Activated T-helper 17 cell treated with anti-CD3 and anti-CD28 coated beads, Interleukin-2, amount 50 U/mL, for 72 hours (primary cell): ENCODE results near the gene FGF7. TPM values are rescaled to one million over a fixed set of nuclear protein-coding genes. Genes with fewer than 3 reads are reported as not detected.
"Not testable (repeated sequence)": the region's sequence is repeated elsewhere in the genome, so short reads cannot be mapped to it uniquely, and the experiment has no call there.

ENCODE experiments used
- ATAC-seq: fragments of 150-1000 bp; cut with Tn5 transposase; replicated peaks from 2 replicates; pipeline ENCODE4 v1.10.0; 2021; ENCODE audit warnings: mild to moderate bottlenecking, moderate library complexity
- H3K27ac Mint-ChIP-seq: one replicate; pipeline ENCODE4 v1.8.0; 2022; ENCODE audit warnings: mixed read lengths
- H3K27me3 Mint-ChIP-seq: one replicate; pipeline ENCODE4 v1.8.0; 2022; ENCODE audit warnings: mixed read lengths
- H3K36me3 Mint-ChIP-seq: one replicate; pipeline ENCODE4 v1.8.0; 2022; ENCODE audit warnings: low read depth, mild to moderate bottlenecking, mixed read lengths
- H3K4me1 Mint-ChIP-seq: one replicate; pipeline ENCODE4 v1.8.0; 2022; ENCODE audit warnings: mixed read lengths
- H3K4me3 Mint-ChIP-seq: one replicate; pipeline ENCODE4 v1.8.0; 2022; ENCODE audit warnings: mild to moderate bottlenecking, mixed read lengths
- H3K9me3 Mint-ChIP-seq: one replicate; pipeline ENCODE4 v1.8.0; 2022; ENCODE audit warnings: mixed read lengths
- total RNA-seq, 2 donors: library from RNA; stranded (reverse); gene quantifications; one replicate each; pipeline ENCODE4 v1.2.3, GENCODE V29; 2022

The FGF7 gene
- total RNA-seq, 2 donors from 2014 or later: not detected

- no peak overlapping the region for H3K27ac Mint-ChIP-seq
- peaks cover 4% of the 10 kb centered on the region for H3K27me3 Mint-ChIP-seq
- no peak overlapping the region for H3K4me3 Mint-ChIP-seq
Measured at GRCh38 chr15:49492830-49493229, 69.8 kb downstream of the FGF7 start.

GRCh38 chr15:49494842-49495241 lies 71.8 kb downstream of the FGF7 start:
- Mint-ChIP-seq H3K4me3 (no peak overlapping the region), H3K9me3 (no peaks in the 10 kb centered on the region), H3K27me3 (peaks cover 4% of the 10 kb centered on the region), H3K27ac (no peak overlapping the region), H3K36me3 (no peaks in the 10 kb centered on the region), H3K4me1 (no peaks in the 10 kb centered on the region)
- ATAC-seq: no peak

More at GRCh38 chr15:49492830-49493229, 69.8 kb downstream of the FGF7 start:
- Mint-ChIP-seq H3K36me3 (no peaks in the 10 kb centered on the region), H3K4me1 (no peaks in the 10 kb centered on the region), H3K9me3 (no peaks in the 10 kb centered on the region)
- ATAC-seq: no peak

DNA sequence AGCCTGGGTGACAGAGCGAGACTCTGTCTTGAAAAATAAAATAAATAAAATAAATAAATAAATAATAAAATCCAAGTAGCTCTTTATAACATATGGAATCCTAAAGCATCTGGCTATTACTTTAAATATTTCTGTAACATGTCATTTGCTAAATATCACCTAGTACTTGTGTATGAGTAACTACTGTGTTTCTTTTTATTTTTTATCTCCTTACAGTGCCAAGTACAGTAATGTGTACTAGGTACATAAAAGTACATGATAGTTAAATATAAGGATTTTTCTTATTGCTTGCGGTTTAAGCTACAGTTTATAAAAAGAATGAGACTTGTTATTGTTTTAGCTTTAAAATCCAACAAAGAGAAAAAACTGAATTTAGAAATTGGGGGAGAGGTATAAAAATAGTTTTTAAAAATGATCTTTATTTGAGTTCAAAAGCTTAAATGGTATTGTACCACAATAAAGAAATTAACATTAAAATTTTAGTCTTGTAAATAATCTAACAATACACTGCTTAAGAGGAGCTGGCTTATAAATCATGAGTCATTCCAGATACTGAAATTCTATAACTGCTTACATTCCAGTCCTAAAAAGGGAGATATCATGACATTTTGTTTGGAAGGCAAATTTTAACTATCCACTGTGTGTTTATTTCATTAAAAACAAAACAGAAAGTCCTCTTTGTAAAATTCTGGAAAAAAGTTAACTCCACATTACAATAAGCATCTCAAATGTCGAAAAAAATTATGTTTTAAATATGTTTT lies 73.1 kb downstream of the FGF7 start:
- Mint-ChIP-seq H3K4me3 (no peak overlapping the region), H3K27ac (no peak overlapping the region), H3K27me3 (peaks cover 4% of the 10 kb centered on the region), H3K4me1 (no peaks in the 10 kb centered on the region), H3K36me3 (no peaks in the 10 kb centered on the region), H3K9me3 (peaks cover 4% of the 10 kb centered on the region)
- no peak for ATAC-seq

DNA sequence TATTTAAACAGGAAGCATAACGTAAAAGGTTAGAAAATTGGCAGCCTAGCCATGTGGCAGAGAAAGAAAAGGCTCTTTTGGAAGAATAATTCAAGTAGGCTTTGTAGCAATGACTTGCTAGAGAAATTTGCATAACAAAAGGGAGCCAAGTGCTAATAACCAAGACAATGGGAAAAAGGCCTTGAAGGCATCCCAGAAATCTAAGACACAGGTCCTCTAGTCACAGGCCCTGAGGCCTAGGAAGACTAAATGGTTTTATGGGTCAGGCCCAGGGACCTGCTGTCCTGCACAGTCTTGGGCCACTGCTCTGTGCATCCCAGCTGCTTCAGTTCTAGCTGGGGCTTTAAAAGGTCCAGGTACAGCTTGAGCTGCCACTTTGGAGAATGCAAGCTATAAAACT lies 78.5 kb downstream of the FGF7 start:
- no peaks in the 10 kb centered on the region for H3K36me3 Mint-ChIP-seq
- H3K4me1 Mint-ChIP-seq: no peaks in the 10 kb centered on the region
- H3K9me3 Mint-ChIP-seq: peaks cover 14% of the 10 kb centered on the region
- no peak for ATAC-seq
- no peak overlapping the region for H3K27ac Mint-ChIP-seq
- H3K4me3 Mint-ChIP-seq: no peak overlapping the region
- no peaks in the 10 kb centered on the region for H3K27me3 Mint-ChIP-seq

- H3K4me3 Mint-ChIP-seq: no peak overlapping the region
- no peaks in the 10 kb centered on the region for H3K4me1 Mint-ChIP-seq
- no peak for ATAC-seq
- H3K36me3 Mint-ChIP-seq: no peaks in the 10 kb centered on the region
- no peaks in the 10 kb centered on the region for H3K27me3 Mint-ChIP-seq
- peaks cover 8% of the 10 kb centered on the region for H3K9me3 Mint-ChIP-seq
- H3K27ac Mint-ChIP-seq: no peak overlapping the region
Measured at GRCh38 chr15:49506341-49506740, 83.3 kb downstream of the FGF7 start.

GRCh38 chr15:49507261-49507660 lies 84.2 kb downstream of the FGF7 start:
- Mint-ChIP-seq H3K4me3 (no peak overlapping the region), H3K27me3 (no peaks in the 10 kb centered on the region), H3K4me1 (no peaks in the 10 kb centered on the region), H3K9me3 (peaks cover 7% of the 10 kb centered on the region), H3K27ac (no peak overlapping the region), H3K36me3 (no peaks in the 10 kb centered on the region)
- ATAC-seq: no peak

DNA sequence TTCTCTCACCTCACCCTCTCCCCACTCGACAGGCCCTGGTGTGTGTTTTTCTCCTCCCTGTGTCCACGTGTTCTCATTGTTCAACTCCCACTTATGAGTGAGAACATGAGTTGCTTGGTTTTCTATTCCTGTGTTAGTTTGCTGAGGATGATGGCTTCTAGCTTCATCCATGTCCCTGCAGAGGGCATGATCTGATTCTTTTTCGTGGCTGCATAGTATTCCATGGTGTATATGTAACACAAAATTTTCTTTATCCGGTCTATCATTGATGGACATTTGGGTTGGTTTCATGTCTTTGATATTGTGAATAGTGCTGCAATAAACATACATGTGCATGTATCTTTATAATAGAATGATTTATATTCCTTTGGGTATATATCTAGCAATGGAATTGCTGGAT lies 89.7 kb downstream of the FGF7 start:
- H3K4me1 Mint-ChIP-seq: not testable (repeated sequence)

DNA sequence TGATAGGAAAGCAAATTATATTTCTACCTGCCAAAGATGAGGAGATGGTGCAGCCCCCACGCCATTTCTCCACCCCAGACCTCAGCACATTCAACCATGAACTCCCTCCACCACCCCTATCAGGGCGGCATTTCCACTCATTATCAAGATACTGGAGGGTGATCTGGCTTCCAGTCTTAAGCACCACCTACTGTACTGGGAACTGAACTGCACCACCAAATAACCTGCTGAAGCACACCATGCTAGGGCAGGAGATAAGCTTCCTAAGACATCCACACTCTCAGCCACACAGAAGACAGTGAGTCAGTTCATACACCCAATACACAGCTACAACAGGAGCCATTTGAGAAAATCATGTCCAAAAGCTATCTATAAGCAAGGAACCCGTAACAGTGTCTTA lies 98.8 kb downstream of the FGF7 start:
- ATAC-seq: no peak
- H3K27ac Mint-ChIP-seq: no peak overlapping the region
- H3K9me3 Mint-ChIP-seq: peaks cover 25% of the 10 kb centered on the region
- no peaks in the 10 kb centered on the region for H3K36me3 Mint-ChIP-seq
- no peaks in the 10 kb centered on the region for H3K4me1 Mint-ChIP-seq
- no peak overlapping the region for H3K4me3 Mint-ChIP-seq
- peaks cover 19% of the 10 kb centered on the region for H3K27me3 Mint-ChIP-seq

More for the DNA sequence above, 89.7 kb downstream of the FGF7 start:
- not testable (repeated sequence) for H3K27me3 Mint-ChIP-seq, ATAC-seq, H3K27ac Mint-ChIP-seq, H3K36me3 Mint-ChIP-seq, H3K9me3 Mint-ChIP-seq, H3K4me3 Mint-ChIP-seq

- no peaks in the 10 kb centered on the region for H3K4me1 Mint-ChIP-seq
- no peaks in the 10 kb centered on the region for H3K36me3 Mint-ChIP-seq
- H3K27me3 Mint-ChIP-seq: peaks cover 13% of the 10 kb centered on the region
- no peak overlapping the region for H3K27ac Mint-ChIP-seq
- H3K9me3 Mint-ChIP-seq: peaks cover 13% of the 10 kb centered on the region
- no peak overlapping the region for H3K4me3 Mint-ChIP-seq
- no peak for ATAC-seq
Measured at GRCh38 chr15:49528289-49528688, 105.2 kb downstream of the FGF7 start.

GRCh38 chr15:49530092-49530491 lies 107.0 kb downstream of the FGF7 start:
- no peak overlapping the region for H3K4me3 Mint-ChIP-seq
- H3K27me3 Mint-ChIP-seq: peaks cover 19% of the 10 kb centered on the region
- H3K9me3 Mint-ChIP-seq: peaks cover 25% of the 10 kb centered on the region
- ATAC-seq: no peak
- no peaks in the 10 kb centered on the region for H3K4me1 Mint-ChIP-seq
- H3K27ac Mint-ChIP-seq: no peak overlapping the region
- H3K36me3 Mint-ChIP-seq: no peaks in the 10 kb centered on the region

Other genes starting within 250 kb of the FGF7 start
- 1 to 10 TPM; 2.1 to 3.8 TPM for gene FAM227B, start 197.6 kb downstream of the FGF7 start, total RNA-seq
- gene DTWD1, start 197.8 kb downstream of the FGF7 start, total RNA-seq: 10 to 100 TPM; 20.7 to 22.0 TPM